Globus pallidus (tissue), 1 donor: Measurements from ENCODE around the gene PRMT7.
"Not testable (repeated sequence)": the region's sequence is repeated elsewhere in the genome, so short reads cannot be mapped to it uniquely, and the experiment has no call there.

Experiments used
- DNase-seq: peaks from one replicate; pipeline ENCODE4 v3.0.0-alpha.2; 2015; ENCODE audit warnings: low spot score

The PRMT7 gene

GRCh38 chr16:68283801-68284598, 26.8 kb upstream of the PRMT7 start:
- DNase-seq = no peak

- DNase-seq = no peak
These were observed 26.0 kb upstream of the PRMT7 start for GRCh38 chr16:68284847-68285246.

- no peak for DNase-seq
These were observed 25.1 kb upstream of the PRMT7 start for GRCh38 chr16:68285683-68286082.

DNA sequence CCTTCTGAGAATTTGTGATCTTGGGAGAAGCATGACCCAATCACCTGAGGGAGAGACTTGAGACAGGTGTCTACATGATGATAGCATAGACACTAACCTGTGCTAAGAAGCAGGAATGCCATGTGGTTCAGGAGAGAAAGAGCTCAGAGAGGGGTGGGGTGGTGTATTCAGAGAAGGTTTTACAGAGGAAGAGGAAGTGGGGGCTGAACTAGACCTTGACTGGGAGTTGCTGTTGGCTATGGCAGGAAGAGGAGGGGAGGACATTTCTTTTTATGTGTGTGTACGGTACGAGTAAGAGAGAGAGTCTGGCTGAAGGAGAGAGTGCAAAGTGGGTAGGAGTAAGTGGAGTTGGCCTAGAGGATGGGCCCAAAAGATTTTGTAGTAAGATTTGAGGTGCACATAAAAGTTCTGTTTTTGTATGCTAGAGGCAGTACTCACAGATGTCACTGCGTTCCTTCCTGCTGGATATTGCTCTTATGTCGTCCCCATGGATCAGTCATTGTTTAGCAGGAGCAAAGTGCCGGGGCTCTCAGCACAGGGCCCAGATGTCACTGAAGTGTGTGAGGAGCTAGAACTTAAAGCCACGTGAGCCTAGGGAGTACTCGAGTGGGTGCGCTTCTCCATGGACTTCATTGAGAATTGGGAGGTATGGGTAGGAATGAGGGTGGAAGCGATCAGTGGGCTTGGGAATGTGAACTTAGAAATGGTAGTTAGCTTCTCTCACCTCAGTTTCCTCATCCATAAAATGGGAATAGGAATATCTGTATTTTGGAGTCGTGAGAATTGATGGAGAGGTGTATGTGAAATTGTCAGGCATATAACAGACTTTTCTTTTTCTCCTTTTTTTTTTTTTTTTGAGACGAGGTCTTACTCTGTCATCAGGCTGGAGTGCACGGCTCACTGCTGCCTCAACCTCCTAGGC, 24.4 kb upstream of the PRMT7 start:
- no peak for DNase-seq

- no peak for DNase-seq
These were observed 23.3 kb upstream of the PRMT7 start for GRCh38 chr16:68287276-68288251.

- DNase-seq = no peak
These were observed 22.6 kb upstream of the PRMT7 start for GRCh38 chr16:68288252-68288650.

GRCh38 chr16:68288796-68289195, 22.0 kb upstream of the PRMT7 start:
- DNase-seq = not testable (repeated sequence)

GRCh38 chr16:68289202-68289601, 21.6 kb upstream of the PRMT7 start:
- DNase-seq = no peak

DNA sequence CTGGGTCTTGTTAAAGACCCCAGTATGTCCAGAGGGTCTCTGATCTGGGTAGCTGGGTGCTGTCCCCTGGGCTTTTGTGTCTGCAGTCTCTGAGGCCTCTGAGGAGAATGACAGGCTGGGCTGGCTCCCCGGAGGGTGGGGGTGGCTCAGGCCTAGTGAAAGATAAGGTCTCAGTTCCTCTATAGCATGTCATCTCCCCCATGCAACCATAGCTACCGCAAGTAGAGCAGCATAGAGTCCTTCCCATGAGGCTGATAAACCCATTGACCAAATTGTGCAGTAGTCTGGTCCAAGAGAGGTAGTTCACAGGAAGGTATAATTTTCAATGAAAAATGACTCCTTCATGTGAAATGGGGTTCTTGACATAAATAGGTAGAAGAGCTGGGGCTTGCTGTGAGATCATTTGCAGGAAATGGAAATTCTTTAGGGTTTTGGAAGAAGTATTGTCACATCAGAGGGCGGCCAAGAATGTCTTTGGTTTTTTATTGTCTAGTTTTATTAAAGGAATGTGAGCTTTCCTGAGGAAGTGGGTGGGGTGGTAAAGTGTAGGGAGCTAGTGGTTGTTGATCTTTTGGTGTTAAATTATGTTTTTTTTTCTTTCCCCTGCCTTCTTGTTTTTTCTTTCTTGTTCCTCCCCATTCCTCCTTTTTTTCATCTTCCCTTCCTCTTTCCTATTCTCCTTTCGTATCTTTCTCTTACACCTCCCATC, 21.0 kb upstream of the PRMT7 start:
- DNase-seq = no peak

- DNase-seq = no peak
These were observed 20.4 kb upstream of the PRMT7 start for GRCh38 chr16:68290450-68290849.

DNA sequence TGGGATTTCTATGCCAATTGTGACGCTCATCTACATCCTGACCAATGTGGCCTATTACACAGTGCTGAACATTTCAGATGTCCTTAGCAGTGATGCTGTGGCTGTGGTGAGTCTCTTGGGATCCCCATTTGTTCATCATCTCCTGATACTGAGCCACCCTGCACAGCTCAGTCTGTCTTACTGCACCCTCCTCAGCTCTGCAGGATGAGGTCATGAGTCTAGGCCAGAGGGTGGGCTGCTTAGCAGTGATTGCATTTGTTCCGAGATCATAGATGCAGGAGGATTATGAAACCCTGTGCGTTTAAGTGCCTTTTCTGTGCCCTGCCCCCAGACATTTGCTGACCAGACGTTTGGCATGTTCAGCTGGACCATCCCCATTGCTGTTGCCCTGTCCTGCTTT, 19.6 kb upstream of the PRMT7 start:
- DNase-seq = no peak

DNA sequence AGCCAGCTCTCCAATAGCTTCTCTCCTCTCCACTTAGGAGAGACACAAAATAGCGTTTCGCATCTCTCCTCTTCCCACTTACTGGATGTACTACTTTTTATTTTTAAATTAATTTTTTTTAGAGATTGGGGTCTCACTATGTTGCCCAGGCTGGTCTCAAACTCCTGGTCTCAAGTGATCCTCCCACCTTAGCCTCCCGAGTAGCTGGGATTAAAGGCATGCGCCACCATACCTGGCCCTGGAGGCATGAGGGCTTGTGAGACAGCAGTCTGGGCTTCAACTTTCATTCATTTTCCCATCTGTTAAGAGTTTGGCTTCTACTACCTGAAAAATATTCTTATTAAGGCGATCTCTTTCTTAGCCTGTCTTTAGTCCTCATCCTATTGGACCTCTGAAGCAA, 18.4 kb upstream of the PRMT7 start:
- no peak for DNase-seq

DNA sequence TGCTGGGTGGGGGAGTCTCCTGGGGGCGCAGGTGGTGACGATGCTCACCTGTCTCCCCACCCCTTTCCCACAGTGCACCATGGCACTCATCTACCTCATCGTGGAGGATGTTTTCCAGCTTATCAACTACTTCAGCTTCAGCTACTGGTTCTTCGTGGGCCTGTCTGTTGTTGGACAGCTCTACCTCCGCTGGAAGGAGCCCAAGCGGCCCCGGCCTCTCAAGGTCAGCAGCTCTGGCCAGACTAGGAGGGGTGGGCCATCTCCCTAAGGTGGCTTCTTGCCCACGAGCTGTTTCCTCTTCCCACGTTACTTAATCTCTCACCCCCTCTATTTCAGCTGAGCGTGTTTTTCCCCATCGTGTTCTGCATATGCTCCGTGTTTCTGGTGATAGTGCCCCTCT, 14.5 kb upstream of the PRMT7 start:
- no peak for DNase-seq

- no peak for DNase-seq
These were observed 14.1 kb upstream of the PRMT7 start for GRCh38 chr16:68296693-68297092.

GRCh38 chr16:68297908-68298307, 12.9 kb upstream of the PRMT7 start:
- DNase-seq = no peak

- no peak for DNase-seq
These were observed 12.5 kb upstream of the PRMT7 start for GRCh38 chr16:68298312-68298711.

DNA sequence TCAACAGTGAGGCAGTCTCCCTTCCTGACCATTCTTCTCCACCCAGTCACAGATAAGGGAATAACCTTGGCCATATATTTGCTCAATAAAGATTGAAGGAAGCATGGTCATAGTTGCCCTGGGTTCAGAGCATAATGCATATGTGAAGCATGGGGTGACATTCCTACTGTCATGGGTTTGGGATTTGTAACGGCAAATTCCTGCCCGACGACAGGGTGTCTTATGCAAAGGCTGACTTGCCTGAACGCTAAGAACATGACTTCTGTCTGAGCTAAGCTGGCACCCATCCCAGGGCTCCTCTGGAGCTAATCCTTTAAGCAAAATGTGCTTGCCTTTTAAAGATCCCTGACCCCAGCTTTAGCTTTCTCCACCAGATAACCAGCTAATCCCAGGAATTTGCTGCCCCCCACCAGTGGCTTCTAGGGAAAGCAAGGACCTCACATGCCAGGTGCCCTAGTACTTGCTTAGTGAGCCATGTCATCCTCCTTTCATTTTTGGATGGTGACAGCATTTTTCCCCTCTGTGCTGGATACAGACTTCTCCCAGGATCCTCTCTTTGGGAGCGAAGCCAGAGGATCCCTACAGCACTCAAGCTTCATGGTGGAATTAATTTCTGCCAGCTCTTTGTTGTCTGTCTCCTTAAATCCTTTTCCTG, 11.8 kb upstream of the PRMT7 start:
- no peak for DNase-seq

DNA sequence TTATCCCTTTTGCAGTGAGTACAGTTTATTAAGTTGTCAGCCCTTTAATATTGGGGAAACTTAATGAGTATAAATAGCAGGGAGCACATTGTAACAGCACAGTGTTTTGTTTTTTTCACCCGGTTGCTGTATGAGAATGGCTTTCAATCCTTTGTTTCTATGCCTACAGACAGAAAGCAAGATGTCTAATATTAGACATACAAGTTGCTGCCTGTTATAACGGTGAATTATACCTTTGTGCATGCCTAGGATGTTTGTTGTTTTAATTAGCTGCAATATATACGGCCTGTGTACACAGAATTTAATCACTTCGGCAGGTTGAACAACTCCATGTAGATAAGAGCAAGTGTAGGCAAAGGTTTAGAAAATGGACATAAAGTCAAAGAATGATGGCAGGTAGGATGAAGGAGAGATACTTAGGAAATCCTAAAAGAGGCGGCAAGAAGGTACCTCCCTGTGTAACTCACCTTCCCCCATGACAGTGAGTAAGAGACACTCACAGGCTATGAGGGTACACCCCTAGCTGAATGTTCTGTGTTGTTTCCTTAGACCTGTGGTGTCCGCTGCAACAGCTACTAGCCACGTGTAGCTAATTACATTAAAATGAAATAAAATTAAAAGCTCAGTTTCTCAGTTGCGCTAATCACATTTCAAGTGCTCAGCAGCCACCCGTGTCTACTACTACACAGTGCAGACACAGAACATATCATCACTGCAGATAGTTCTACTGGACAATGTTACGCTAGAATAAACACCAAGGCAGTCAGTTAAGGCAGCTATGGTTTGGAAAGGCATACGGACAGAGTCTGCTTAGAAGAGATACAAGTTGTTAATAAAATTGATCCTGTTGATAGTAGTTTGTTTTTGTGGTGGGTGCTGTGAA, 11.0 kb upstream of the PRMT7 start:
- no peak for DNase-seq

- no peak for DNase-seq
These were observed 9.9 kb upstream of the PRMT7 start for GRCh38 chr16:68300734-68301459.
